Measurements from ENCODE around the gene KIAA1755. TPM values are rescaled to one million over a fixed set of nuclear protein-coding genes. Genes with fewer than 3 reads are reported as not detected.

Gene KIAA1755
- total RNA-seq, 4 donors from 2014 or later, result 12.0 to 36.3 (median 23.1) TPM

- TF ChIP-seq EP300 (IDR thresholded peaks at IDR 0.05), result no peak
- no peak for TF ChIP-seq POLR2A (IDR thresholded peaks at IDR 0.05)
- TF ChIP-seq CTCF (IDR thresholded peaks at IDR 0.05), result no peak
- H3K36me3 ChIP-seq, result no peaks in the 10 kb centered on the region
- no peak overlapping the region for H3K27ac ChIP-seq
- WGBS, 2 donors, result 82 to 87% methylated on average over 9 of the region's 9 CpGs
- no peak for DNase-seq (ENCODE audit: low spot score in 2 of 2)
- peaks cover 0 to 13% (median 4%) of the 10 kb centered on the region in 4 donors for H3K4me1 ChIP-seq
- peaks cover 0 to 4% (median 0%) of the 10 kb centered on the region in 4 donors for H3K9me3 ChIP-seq
- H3K4me3 ChIP-seq, result no peak overlapping the region
- no peaks in the 10 kb centered on the region for H3K27me3 ChIP-seq
These were observed 83.3 kb downstream of the KIAA1755 start for GRCh38 chr20:38177201-38177600.

GRCh38 chr20:38175304-38176180 is 85.0 kb downstream of the KIAA1755 start:
- no peak overlapping the region for H3K4me3 ChIP-seq
- TF ChIP-seq CTCF (IDR thresholded peaks at IDR 0.05), result no peak
- no peak for DNase-seq (ENCODE audit: low spot score in 2 of 2)
- H3K27me3 ChIP-seq, result no peaks in the 10 kb centered on the region
- WGBS, 2 donors, result 69 to 73% methylated on average over 16 of the region's 16 CpGs
- H3K9me3 ChIP-seq, result no peaks in the 10 kb centered on the region
- H3K36me3 ChIP-seq, result no peaks in the 10 kb centered on the region
- peaks cover 0 to 20% (median 4%) of the 10 kb centered on the region in 4 donors for H3K4me1 ChIP-seq
- no peak overlapping the region for H3K27ac ChIP-seq

GRCh38 chr20:38173237-38174156 is 87.0 kb downstream of the KIAA1755 start:
- H3K9me3 ChIP-seq, result no peaks in the 10 kb centered on the region
- WGBS, 2 donors, result 29 to 31% methylated on average over 13 to 14 of the region's 14 CpGs
- H3K4me3 ChIP-seq, result no peak overlapping the region
- H3K4me1 ChIP-seq, result peaks cover 0 to 26% (median 4%) of the 10 kb centered on the region in 4 donors
- peak overlapping the region in 1 of 4 donors; percentile 8 for H3K27ac ChIP-seq
- no peak for DNase-seq (ENCODE audit: low spot score in 2 of 2)
- no peaks in the 10 kb centered on the region for H3K36me3 ChIP-seq
- peak in 1 of 2 donors; percentile 34 for TF ChIP-seq EP300 (IDR thresholded peaks at IDR 0.05)
- no peak for TF ChIP-seq CTCF (IDR thresholded peaks at IDR 0.05)
- no peak for TF ChIP-seq POLR2A (IDR thresholded peaks at IDR 0.05)
- H3K27me3 ChIP-seq, result no peaks in the 10 kb centered on the region

- Histone ChIP-seq H3K4me1 (peaks cover 0 to 32% (median 4%) of the 10 kb centered on the region in 4 donors), H3K27ac (no peak overlapping the region), H3K4me3 (no peak overlapping the region), H3K27me3 (no peaks in the 10 kb centered on the region), H3K9me3 (no peaks in the 10 kb centered on the region), H3K36me3 (no peaks in the 10 kb centered on the region)
- 49 to 60% methylated on average over 4 of the region's 4 CpGs for WGBS, 2 donors
- no peak for DNase-seq (ENCODE audit: low spot score in 2 of 2)
- TF ChIP-seq CTCF (IDR thresholded peaks at IDR 0.05) (no peak), POLR2A (IDR thresholded peaks at IDR 0.05) (no peak), EP300 (IDR thresholded peaks at IDR 0.05) (no peak)
These were observed 88.1 kb downstream of the KIAA1755 start for GRCh38 chr20:38172408-38172807.

Data from tibial nerve (tissue), 4 donors.